Measurements from ENCODE around the gene ACP3. TPM values are rescaled to one million over a fixed set of nuclear protein-coding genes. Genes with fewer than 3 reads are reported as not detected.

Gene ACP3
- total and polyA plus RNA-seq, 2 donors: 2.5 to 2.8 TPM

GRCh38 chr3:132405609-132406299 is 88.5 kb downstream of the ACP3 start:
- no peak for DNase-seq (ENCODE audit: low read depth in 6 of 9, low spot score in 9 of 9)
- Histone ChIP-seq H3K4me1 (ENCODE audit: control insufficient read depth in 2 of 2, insufficient read depth in 2 of 2, low read length in 2 of 2) (no peaks in the 10 kb centered on the region), H3K4me3 (ENCODE audit: low read length in 2 of 2) (no peak overlapping the region), H3K27ac (ENCODE audit: low read depth in 1 of 2, low read length in 1 of 2) (no peak overlapping the region), H3K36me3 (ENCODE audit: control insufficient read depth in 2 of 2, insufficient read depth in 2 of 2, low read length in 1 of 2) (no peaks in the 10 kb centered on the region), H3K27me3 (ENCODE audit: control insufficient read depth in 2 of 2, insufficient read depth in 1 of 2, low read length in 1 of 2) (no peaks in the 10 kb centered on the region), H3K9me3 (ENCODE audit: control insufficient read depth in 2 of 2, insufficient read depth in 1 of 2, low read length in 1 of 2) (no peaks in the 10 kb centered on the region)
- 94% methylated on average over 4 of the region's 4 CpGs for WGBS

GRCh38 chr3:132406587-132406986 is 89.4 kb downstream of the ACP3 start:
- Histone ChIP-seq H3K36me3 (ENCODE audit: control insufficient read depth in 2 of 2, insufficient read depth in 2 of 2, low read length in 1 of 2) (no peaks in the 10 kb centered on the region), H3K4me1 (ENCODE audit: control insufficient read depth in 2 of 2, insufficient read depth in 2 of 2, low read length in 2 of 2) (no peaks in the 10 kb centered on the region), H3K9me3 (ENCODE audit: control insufficient read depth in 2 of 2, insufficient read depth in 1 of 2, low read length in 1 of 2) (no peaks in the 10 kb centered on the region), H3K27ac (ENCODE audit: low read depth in 1 of 2, low read length in 1 of 2) (no peak overlapping the region), H3K27me3 (ENCODE audit: control insufficient read depth in 2 of 2, insufficient read depth in 1 of 2, low read length in 1 of 2) (no peaks in the 10 kb centered on the region), H3K4me3 (ENCODE audit: low read length in 2 of 2) (no peak overlapping the region)
- 97% methylated on average over 2 of the region's 2 CpGs for WGBS
- no peak for DNase-seq (ENCODE audit: low read depth in 6 of 9, low spot score in 9 of 9)

GRCh38 chr3:132407025-132407424 is 89.8 kb downstream of the ACP3 start:
- no peaks in the 10 kb centered on the region for H3K9me3 ChIP-seq (ENCODE audit: control insufficient read depth in 2 of 2, insufficient read depth in 1 of 2, low read length in 1 of 2)
- H3K27me3 ChIP-seq (ENCODE audit: control insufficient read depth in 2 of 2, insufficient read depth in 1 of 2, low read length in 1 of 2): no peaks in the 10 kb centered on the region
- no peak overlapping the region for H3K27ac ChIP-seq (ENCODE audit: low read depth in 1 of 2, low read length in 1 of 2)
- DNase-seq (ENCODE audit: low read depth in 6 of 9, low spot score in 9 of 9): no peak
- H3K4me1 ChIP-seq (ENCODE audit: control insufficient read depth in 2 of 2, insufficient read depth in 2 of 2, low read length in 2 of 2): no peaks in the 10 kb centered on the region
- 78% methylated on average over 2 of the region's 2 CpGs for WGBS
- no peaks in the 10 kb centered on the region for H3K36me3 ChIP-seq (ENCODE audit: control insufficient read depth in 2 of 2, insufficient read depth in 2 of 2, low read length in 1 of 2)
- no peak overlapping the region for H3K4me3 ChIP-seq (ENCODE audit: low read length in 2 of 2)

Other genes with a start within 250 kb of the ACP3 start
- gene DNAJC13, start 100.1 kb downstream of the ACP3 start, total RNA-seq: 21.0 TPM
- 9.9 TPM for gene DNAJC13, start 100.1 kb downstream of the ACP3 start, polyA plus RNA-seq

Measured in thymus (tissue), 11 donors.